HEK293T (cell line): ENCODE measurements around the gene MRPL39.

ENCODE experiments used
- ARNT ChIP-seq: fragments of 450-650 bp; IDR thresholded peaks from 2 replicates; pipeline ENCODE4 v1.6.1; 2017; ENCODE audit warnings: mild to moderate bottlenecking
- ELF4 ChIP-seq: fragments of 450-650 bp; IDR thresholded peaks from 2 replicates; pipeline ENCODE4 v1.6.1; 2017; ENCODE audit warnings: antibody characterized with exemption
- FOXM1 ChIP-seq: fragments of 450-650 bp; IDR thresholded peaks from 2 replicates; pipeline ENCODE4 v1.6.1; 2017; ENCODE audit warnings: mild to moderate bottlenecking, borderline replicate concordance
- SP1 ChIP-seq: fragments of 450-650 bp; IDR thresholded peaks from 2 replicates; pipeline ENCODE4 v1.6.1; 2017
- SUZ12 ChIP-seq: fragments of 450-650 bp; IDR thresholded peaks from 2 replicates; pipeline ENCODE4 v1.6.1; 2016; ENCODE audit warnings: mild to moderate bottlenecking
- TARDBP ChIP-seq: fragments of 450-650 bp; IDR thresholded peaks from 2 replicates; pipeline ENCODE4 v1.6.1; 2016
- ZNF384 ChIP-seq: fragments of 450-650 bp; IDR thresholded peaks from 2 replicates; pipeline ENCODE4 v1.6.1; 2016

DNA sequence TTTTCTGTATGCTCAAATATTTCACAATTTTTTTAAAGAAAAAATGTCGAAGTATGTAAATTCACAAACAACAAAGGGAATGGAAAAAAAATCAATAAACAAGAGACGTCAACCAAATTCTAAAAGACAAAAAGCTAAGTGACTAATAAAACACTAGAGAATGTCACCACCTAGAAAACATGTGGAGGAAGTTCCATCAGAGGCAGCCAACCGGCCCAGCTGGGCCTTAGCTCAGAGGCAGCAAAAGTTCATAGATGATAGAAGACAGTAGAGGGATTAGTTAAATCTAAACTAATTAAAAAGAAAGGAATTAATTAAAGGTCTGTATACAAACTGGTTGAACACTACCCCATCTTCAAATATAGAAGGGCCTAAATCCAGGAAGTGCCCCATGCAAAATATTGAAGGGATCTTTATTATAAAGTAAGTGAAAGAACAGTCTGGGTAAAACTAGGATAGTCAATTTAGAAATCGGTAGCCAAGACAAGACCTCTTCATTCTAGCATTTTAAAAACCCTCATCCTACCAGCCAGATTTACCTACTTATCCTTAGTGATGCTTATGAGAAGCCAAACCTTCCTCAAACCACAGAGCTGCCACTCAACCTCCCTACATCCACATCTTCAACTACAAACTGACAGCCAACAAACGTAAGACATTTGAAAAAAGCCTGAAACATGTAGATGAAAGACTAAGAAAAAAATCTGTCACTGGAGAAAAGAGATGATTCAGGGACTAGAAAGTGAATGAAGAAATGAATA is 23.7 kb downstream of the MRPL39 start:
- TF ChIP-seq ZNF384: no peak
- no peak for TF ChIP-seq ARNT
- TF ChIP-seq SUZ12: no peak
- no peak for TF ChIP-seq ELF4
- TF ChIP-seq SP1: no peak
- no peak for TF ChIP-seq FOXM1
- TF ChIP-seq TARDBP: no peak
